Endothelial cell of umbilical vein (primary cell): ENCODE results near the gene PHACTR1.

Experiments used
- JUN ChIP-seq: IDR thresholded peaks from 2 replicates; pipeline ENCODE4 v1.6.1; 2011; ENCODE audit warnings: borderline replicate concordance, low read depth; ENCODE audit not compliant: insufficient read length, insufficient read depth
- POLR2A ChIP-seq: IDR thresholded peaks from 2 replicates; pipeline ENCODE4 v1.6.1; 2012; ENCODE audit warnings: low read depth, mild to moderate bottlenecking, control low read depth, low read length
- TF ChIP-seq, protein P1 (sequence below), 2 donors: IDR thresholded peaks; 1 replicate in 1 of 2; 2 replicates in 1 of 2; pipeline ENCODE4 v1.5.1; 2011; ENCODE audit warnings: low read length in 2 of 2, mild to moderate bottlenecking in 2 of 2, moderate library complexity in 2 of 2, control low read depth in 1 of 2, inconsistent platforms in 1 of 2, low read depth in 1 of 2; ENCODE audit not compliant: insufficient read depth in 1 of 2; ENCODE audit errors: extremely low read depth in 1 of 2
- TF ChIP-seq, protein P2 (sequence below): IDR thresholded peaks from 2 replicates; pipeline ENCODE4 v1.6.1; 2011; ENCODE audit not compliant: insufficient read depth, insufficient read length

GRCh38 chr6:13241364-13241763 is 524.8 kb downstream of the PHACTR1 start:
- TF ChIP-seq, protein P1, sequence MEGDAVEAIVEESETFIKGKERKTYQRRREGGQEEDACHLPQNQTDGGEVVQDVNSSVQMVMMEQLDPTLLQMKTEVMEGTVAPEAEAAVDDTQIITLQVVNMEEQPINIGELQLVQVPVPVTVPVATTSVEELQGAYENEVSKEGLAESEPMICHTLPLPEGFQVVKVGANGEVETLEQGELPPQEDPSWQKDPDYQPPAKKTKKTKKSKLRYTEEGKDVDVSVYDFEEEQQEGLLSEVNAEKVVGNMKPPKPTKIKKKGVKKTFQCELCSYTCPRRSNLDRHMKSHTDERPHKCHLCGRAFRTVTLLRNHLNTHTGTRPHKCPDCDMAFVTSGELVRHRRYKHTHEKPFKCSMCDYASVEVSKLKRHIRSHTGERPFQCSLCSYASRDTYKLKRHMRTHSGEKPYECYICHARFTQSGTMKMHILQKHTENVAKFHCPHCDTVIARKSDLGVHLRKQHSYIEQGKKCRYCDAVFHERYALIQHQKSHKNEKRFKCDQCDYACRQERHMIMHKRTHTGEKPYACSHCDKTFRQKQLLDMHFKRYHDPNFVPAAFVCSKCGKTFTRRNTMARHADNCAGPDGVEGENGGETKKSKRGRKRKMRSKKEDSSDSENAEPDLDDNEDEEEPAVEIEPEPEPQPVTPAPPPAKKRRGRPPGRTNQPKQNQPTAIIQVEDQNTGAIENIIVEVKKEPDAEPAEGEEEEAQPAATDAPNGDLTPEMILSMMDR (IDR thresholded peaks at IDR 0.05; ENCODE audit: extremely low read depth in 1 of 2, insufficient read depth in 1 of 2, low read depth in 1 of 2, low read length in 2 of 2) = no peak
- TF ChIP-seq, protein P2, sequence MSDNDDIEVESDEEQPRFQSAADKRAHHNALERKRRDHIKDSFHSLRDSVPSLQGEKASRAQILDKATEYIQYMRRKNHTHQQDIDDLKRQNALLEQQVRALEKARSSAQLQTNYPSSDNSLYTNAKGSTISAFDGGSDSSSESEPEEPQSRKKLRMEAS = no peak
- TF ChIP-seq JUN (no peak), POLR2A (no peak)
